Measurements from ENCODE around the gene B3GNT2. TPM values are rescaled to one million over a fixed set of nuclear protein-coding genes. Genes with fewer than 3 reads are reported as not detected.

Gene B3GNT2
- polyA plus RNA-seq, 1 of the 3 experiments (the other 2 are of a cell fraction), result 6.3 TPM

GRCh38 chr2:62216113-62216512, 20.2 kb downstream of the B3GNT2 start (continued):
- TF ChIP-seq PBX3 (IDR thresholded peaks at IDR 0.05) (no peak), ELF1 (IDR thresholded peaks at IDR 0.05) (no peak), TAF1 (IDR thresholded peaks at IDR 0.05; ENCODE audit: borderline replicate concordance, low read depth, low read length) (no peak)
- TF ChIP-seq, protein P1, sequence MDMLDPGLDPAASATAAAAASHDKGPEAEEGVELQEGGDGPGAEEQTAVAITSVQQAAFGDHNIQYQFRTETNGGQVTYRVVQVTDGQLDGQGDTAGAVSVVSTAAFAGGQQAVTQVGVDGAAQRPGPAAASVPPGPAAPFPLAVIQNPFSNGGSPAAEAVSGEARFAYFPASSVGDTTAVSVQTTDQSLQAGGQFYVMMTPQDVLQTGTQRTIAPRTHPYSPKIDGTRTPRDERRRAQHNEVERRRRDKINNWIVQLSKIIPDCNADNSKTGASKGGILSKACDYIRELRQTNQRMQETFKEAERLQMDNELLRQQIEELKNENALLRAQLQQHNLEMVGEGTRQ (IDR thresholded peaks at IDR 0.05; ENCODE audit: borderline replicate concordance, low read depth, low read length), result no peak

DNA sequence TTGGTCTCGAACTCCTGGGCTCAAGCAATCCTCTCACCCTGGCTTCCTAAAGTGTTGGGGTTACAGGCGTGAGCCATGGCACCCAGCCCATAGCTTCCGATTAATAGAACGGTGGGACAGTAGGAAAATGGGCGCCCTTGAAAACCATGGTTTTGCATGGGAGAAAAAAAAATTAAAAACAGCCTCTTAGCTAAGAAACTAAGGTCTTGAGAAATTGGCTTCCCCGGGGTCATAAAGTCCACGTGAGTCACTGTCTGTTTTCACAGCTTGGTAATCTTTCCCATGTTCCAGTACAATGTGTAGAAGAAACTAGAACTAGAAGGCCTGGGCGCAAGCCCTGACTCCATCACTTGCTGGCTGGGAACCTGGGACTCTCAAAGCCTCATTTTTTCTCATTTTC, 20.7 kb downstream of the B3GNT2 start:
- H3K4me1 ChIP-seq (ENCODE audit: control insufficient read depth in 1 of 2, insufficient read depth in 2 of 2, low read depth in 1 of 2, low read length in 1 of 2), result peaks cover 0 to 28% of the 10 kb centered on the region in 2 experiments; a peak in 2 of 4 replicates
- no peak overlapping the region for H3K9ac ChIP-seq
- H3K9me3 ChIP-seq, result no peaks in the 10 kb centered on the region
- DNase-seq, result no peak
- H2AFZ ChIP-seq (ENCODE audit: low read depth), result no peak overlapping the region
- no peaks in the 10 kb centered on the region for H3K36me3 ChIP-seq (replicated peaks in 1 of 2; ENCODE audit: control insufficient read depth in 1 of 2, insufficient read depth in 2 of 2, low read length in 1 of 2)
- no peaks in the 10 kb centered on the region; the same call in 1 of the 2 replicates for H4K20me1 ChIP-seq (ENCODE audit: insufficient read depth)
- POLR2A ChIA-PET, result no interaction called here
- H3K4me3 ChIP-seq (ENCODE audit: low read depth in 2 of 2, low read length in 1 of 2), result no peak overlapping the region
- no peak overlapping the region for H3K4me2 ChIP-seq
- H3K79me2 ChIP-seq (ENCODE audit: insufficient read depth), result peaks cover 27% of the 10 kb centered on the region; the same call in 1 of the 2 replicates
- no peaks in the 10 kb centered on the region for H3K9me2 ChIP-seq
- H3K27ac ChIP-seq (ENCODE audit: low read depth in 2 of 2, low read length in 1 of 2), result no peak overlapping the region
- H3F3A ChIP-seq (replicated peaks; ENCODE audit: insufficient read depth), result no peaks in the 10 kb centered on the region
- CTCF ChIA-PET, result interaction anchor here (1.1 to 1.3 kb wide), 2 partner anchors 16 to 194 kb away, joined by 3 to 5 read pairs; no protein-coding TSS in a partner anchor
- no peaks in the 10 kb centered on the region for H3K27me3 ChIP-seq (ENCODE audit: insufficient read depth)
- TF ChIP-seq FOXM1 (IDR thresholded peaks at IDR 0.05; ENCODE audit: low read depth), result no peak
- 93% methylated on average over 8 of the region's 8 CpGs for WGBS (ENCODE audit: low lambda C conversion rate)

- H3K9me2 ChIP-seq, result no peaks in the 10 kb centered on the region
- peaks cover 20% of the 10 kb centered on the region; the same call in 1 of the 2 replicates for H3K79me2 ChIP-seq (ENCODE audit: insufficient read depth)
- WGBS (ENCODE audit: low lambda C conversion rate), result 97% methylated on average over 10 of the region's 10 CpGs
- H4K20me1 ChIP-seq (ENCODE audit: insufficient read depth), result no peaks in the 10 kb centered on the region; the same call in 1 of the 2 replicates
- H3K4me2 ChIP-seq, result no peak overlapping the region
- no peak overlapping the region for H3K27ac ChIP-seq (ENCODE audit: low read depth in 2 of 2, low read length in 1 of 2)
- no peak for DNase-seq
- H3K9ac ChIP-seq, result no peak overlapping the region
- H3K4me1 ChIP-seq (ENCODE audit: control insufficient read depth in 1 of 2, insufficient read depth in 2 of 2, low read depth in 1 of 2, low read length in 1 of 2), result peaks cover 0 to 28% of the 10 kb centered on the region in 2 experiments; a peak in 2 of 4 replicates
- no peak overlapping the region for H2AFZ ChIP-seq (ENCODE audit: low read depth)
- peaks cover 2 to 3% of the 10 kb centered on the region in 2 experiments for H3K36me3 ChIP-seq (replicated peaks in 1 of 2; ENCODE audit: control insufficient read depth in 1 of 2, insufficient read depth in 2 of 2, low read length in 1 of 2)
- no peaks in the 10 kb centered on the region for H3K27me3 ChIP-seq (ENCODE audit: insufficient read depth)
- no peaks in the 10 kb centered on the region for H3F3A ChIP-seq (replicated peaks; ENCODE audit: insufficient read depth)
- ChIA-PET POLR2A (no interaction called here), CTCF (interaction anchor here (0.9 to 1.3 kb wide), 2 partner anchors 10 to 17 kb away, joined by 3 to 5 read pairs; no protein-coding TSS in a partner anchor)
- no peaks in the 10 kb centered on the region for H3K9me3 ChIP-seq
- H3K4me3 ChIP-seq (ENCODE audit: low read depth in 2 of 2, low read length in 1 of 2), result no peak overlapping the region
- TF ChIP-seq FOXM1 (IDR thresholded peaks at IDR 0.05; ENCODE audit: low read depth) (no peak), RFX5 (IDR thresholded peaks at IDR 0.05; ENCODE audit: low read length) (no peak), TCF12 (IDR thresholded peaks at IDR 0.05) (no peak), PBX3 (IDR thresholded peaks at IDR 0.05) (no peak), REST (IDR thresholded peaks at IDR 0.05; ENCODE audit: low read depth, low read length) (no peak), NRF1 (IDR thresholded peaks at IDR 0.05; ENCODE audit: low read depth, low read length) (no peak), YY1 (IDR thresholded peaks at IDR 0.05; ENCODE audit: low read depth) (no peak), EP300 (IDR thresholded peaks at IDR 0.05; ENCODE audit: borderline replicate concordance in 1 of 2, low read depth in 1 of 2, low read length in 1 of 2) (no peak), FOXJ3 (CRISPR knock-in tag; IDR thresholded peaks at IDR 0.05) (no peak), SIN3A (IDR thresholded peaks at IDR 0.05; ENCODE audit: borderline replicate concordance, low read depth, low read length) (no peak), IRF3 (IDR thresholded peaks at IDR 0.05; ENCODE audit: low read depth, low read length) (no peak)
- TF ChIP-seq, protein P2, sequence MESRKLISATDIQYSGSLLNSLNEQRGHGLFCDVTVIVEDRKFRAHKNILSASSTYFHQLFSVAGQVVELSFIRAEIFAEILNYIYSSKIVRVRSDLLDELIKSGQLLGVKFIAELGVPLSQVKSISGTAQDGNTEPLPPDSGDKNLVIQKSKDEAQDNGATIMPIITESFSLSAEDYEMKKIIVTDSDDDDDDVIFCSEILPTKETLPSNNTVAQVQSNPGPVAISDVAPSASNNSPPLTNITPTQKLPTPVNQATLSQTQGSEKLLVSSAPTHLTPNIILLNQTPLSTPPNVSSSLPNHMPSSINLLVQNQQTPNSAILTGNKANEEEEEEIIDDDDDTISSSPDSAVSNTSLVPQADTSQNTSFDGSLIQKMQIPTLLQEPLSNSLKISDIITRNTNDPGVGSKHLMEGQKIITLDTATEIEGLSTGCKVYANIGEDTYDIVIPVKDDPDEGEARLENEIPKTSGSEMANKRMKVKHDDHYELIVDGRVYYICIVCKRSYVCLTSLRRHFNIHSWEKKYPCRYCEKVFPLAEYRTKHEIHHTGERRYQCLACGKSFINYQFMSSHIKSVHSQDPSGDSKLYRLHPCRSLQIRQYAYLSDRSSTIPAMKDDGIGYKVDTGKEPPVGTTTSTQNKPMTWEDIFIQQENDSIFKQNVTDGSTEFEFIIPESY (IDR thresholded peaks at IDR 0.05; ENCODE audit: borderline replicate concordance, low read depth), result no peak
These were observed 21.5 kb downstream of the B3GNT2 start for GRCh38 chr2:62217421-62217820.
